ENCODE results near the gene THOC7.

- TF ChIP-seq CTCF (conservative IDR thresholded peaks at IDR 0.05; ENCODE audit: low read depth, low read length) (no peak), BHLHE40 (IDR thresholded peaks at IDR 0.05; ENCODE audit: low read depth, low read length) (no peak), MAZ (IDR thresholded peaks at IDR 0.05; ENCODE audit: borderline replicate concordance, low read depth, low read length) (no peak), POLR2A (IDR thresholded peaks at IDR 0.05; ENCODE audit: low read depth, low read length) (no peak), FOS (IDR thresholded peaks at IDR 0.05; ENCODE audit: low read depth, low read length) (no peak)
Measured at GRCh38 chr3:63877737-63878393, 14.3 kb upstream of the THOC7 start.
